DND-41 (cell line): Measurements from ENCODE around the gene LACC1.

Experiments
- ATAC-seq: fragments of 200-7000 bp; cut with Tn5 transposase; 3 replicates; pipeline ENCODE4 v1.9.1; 2021; ENCODE audit warnings: low read depth; ENCODE audit not compliant: insufficient read depth
- DNase-seq: peaks from one replicate; pipeline ENCODE4 v3.0.0-alpha.2; 2020
- H2AFZ ChIP-seq: 2 replicates; pipeline ENCODE4 v1.6.0; 2012; ENCODE audit warnings: low read depth, low read length
- H3K27ac ChIP-seq: 2 replicates; pipeline ENCODE4 v1.5.1; 2012; ENCODE audit warnings: low read length, inconsistent platforms
- H3K27me3 ChIP-seq: fragments of 200-600 bp; sonication (generic); 2 replicates; pipeline ENCODE4 v1.6.0; 2012; ENCODE audit warnings: low read length, mild to moderate bottlenecking, inconsistent platforms; ENCODE audit not compliant: insufficient read depth, poor library complexity
- H3K36me3 ChIP-seq: 2 replicates; pipeline ENCODE4 v1.5.1; 2012; ENCODE audit warnings: low read length, inconsistent platforms; ENCODE audit not compliant: insufficient read depth
- H3K4me1 ChIP-seq: 2 replicates; pipeline ENCODE4 v1.5.1; 2012; ENCODE audit warnings: mild to moderate bottlenecking, low read length; ENCODE audit not compliant: insufficient read depth
- H3K4me2 ChIP-seq: 2 replicates; pipeline ENCODE4 v1.6.0; 2012; ENCODE audit warnings: mild to moderate bottlenecking, moderate library complexity, low read length, inconsistent platforms; ENCODE audit not compliant: insufficient read depth
- H3K4me3 ChIP-seq, 2 experiments: fragments of 200-600 bp in 1 of 2; shearing (Covaris generic) in 1 of 2; 2 replicates each; pipeline ENCODE4 v1.5.1; 2012 to 2016; ENCODE audit warnings: inconsistent platforms in 2 of 2, low read length in 2 of 2, mild to moderate bottlenecking in 2 of 2, low read depth in 1 of 2, moderate library complexity in 1 of 2
- H3K79me2 ChIP-seq: 2 replicates; pipeline ENCODE4 v1.6.0; 2012; ENCODE audit warnings: low read length, inconsistent platforms; ENCODE audit not compliant: insufficient read depth
- H3K9ac ChIP-seq: 2 replicates; pipeline ENCODE4 v1.6.0; 2012; ENCODE audit warnings: low read depth, mild to moderate bottlenecking, inconsistent platforms, low read length, moderate library complexity
- H3K9me3 ChIP-seq: 2 replicates; pipeline ENCODE4 v1.5.1; 2012; ENCODE audit warnings: low read length, moderate library complexity, mild to moderate bottlenecking, inconsistent platforms; ENCODE audit not compliant: insufficient read depth, severe bottlenecking
- H4K20me1 ChIP-seq: 2 replicates; pipeline ENCODE4 v1.6.0; 2012; ENCODE audit warnings: low read length; ENCODE audit not compliant: insufficient read depth
- CTCF ChIP-seq: IDR thresholded peaks from 2 replicates; pipeline ENCODE4 v1.5.1; 2012; ENCODE audit warnings: borderline replicate concordance, low read length, moderate library complexity, mild to moderate bottlenecking; ENCODE audit not compliant: poor library complexity, severe bottlenecking; ENCODE audit errors: extremely low read depth
- EZH2 ChIP-seq: IDR thresholded peaks from 3 replicates; pipeline ENCODE4 v1.6.1; 2012; ENCODE audit warnings: borderline replicate concordance, low read depth, mild to moderate bottlenecking, moderate library complexity, low read length, inconsistent platforms; ENCODE audit not compliant: severe bottlenecking

LACC1 gene

GRCh38 chr13:43879755-43880181 lies at the start of gene LACC1:
Gene LACC1, plus strand, starts transcription at chr13:43879904. Its CDS starts 1,082 bp downstream, at chr13:43880986.
- Histone ChIP-seq H3K4me2 (peak within 1 kb of the TSS; percentile 67), H2AFZ (peak within 1 kb of the TSS; percentile 72), H3K79me2 (no peaks in the 10 kb centered on the region), H3K36me3 (no peaks in the 10 kb centered on the region), H3K4me3 (peak within 1 kb of the TSS; percentile 10 to 59; a peak in 3 of 4 replicates), H3K4me1 (peaks cover 13% of the 10 kb centered on the region), H3K27me3 (peaks cover 55% of the 10 kb centered on the region), H4K20me1 (no peaks in the 10 kb centered on the region), H3K9ac (peak within 1 kb of the TSS; percentile 51), H3K27ac (no peak within 1 kb of the TSS), H3K9me3 (no peaks in the 10 kb centered on the region)
- no peak for TF ChIP-seq CTCF
- peak; percentile 18 for TF ChIP-seq EZH2
- DNase-seq: no peak
- no peak; the same call in 2 of the 3 replicates for ATAC-seq

GRCh38 chr13:43830497-43830881 lies 49.2 kb upstream of the LACC1 start:
- ATAC-seq: no peak

GRCh38 chr13:43831088-43831487 lies 48.6 kb upstream of the LACC1 start:
- no peak for DNase-seq
- no peaks in the 10 kb centered on the region for H3K4me1 ChIP-seq
- H3K9ac ChIP-seq: no peak overlapping the region
- H3K36me3 ChIP-seq: no peaks in the 10 kb centered on the region
- no peak overlapping the region for H2AFZ ChIP-seq
- H3K27ac ChIP-seq: no peak overlapping the region
- no peak overlapping the region for H3K4me2 ChIP-seq
- H4K20me1 ChIP-seq: no peaks in the 10 kb centered on the region
- H3K9me3 ChIP-seq: no peaks in the 10 kb centered on the region
- TF ChIP-seq EZH2 (no peak), CTCF (no peak)
- no peaks in the 10 kb centered on the region for H3K27me3 ChIP-seq
- H3K79me2 ChIP-seq: no peaks in the 10 kb centered on the region
- ATAC-seq: no peak
- H3K4me3 ChIP-seq: no peak overlapping the region

More at GRCh38 chr13:43830497-43830881, 49.2 kb upstream of the LACC1 start:
- Histone ChIP-seq H3K79me2 (no peaks in the 10 kb centered on the region), H3K9me3 (no peaks in the 10 kb centered on the region), H4K20me1 (no peaks in the 10 kb centered on the region), H2AFZ (no peak overlapping the region), H3K27ac (no peak overlapping the region), H3K36me3 (no peaks in the 10 kb centered on the region), H3K4me2 (no peak overlapping the region), H3K9ac (no peak overlapping the region), H3K4me3 (no peak overlapping the region), H3K4me1 (no peaks in the 10 kb centered on the region), H3K27me3 (no peaks in the 10 kb centered on the region)
- no peak for DNase-seq
- no peak for TF ChIP-seq CTCF
- TF ChIP-seq EZH2: no peak

GRCh38 chr13:43835701-43836100 lies 44.0 kb upstream of the LACC1 start:
- Histone ChIP-seq H3K4me2 (no peak overlapping the region), H3K9ac (no peak overlapping the region), H2AFZ (no peak overlapping the region), H3K27ac (no peak overlapping the region), H3K79me2 (no peaks in the 10 kb centered on the region), H3K4me3 (no peak overlapping the region), H3K27me3 (no peaks in the 10 kb centered on the region), H3K4me1 (no peaks in the 10 kb centered on the region), H3K36me3 (no peaks in the 10 kb centered on the region), H4K20me1 (no peaks in the 10 kb centered on the region), H3K9me3 (no peaks in the 10 kb centered on the region)
- DNase-seq (no peak), ATAC-seq (no peak)
- TF ChIP-seq EZH2: no peak
- no peak for TF ChIP-seq CTCF
